Measurements from ENCODE around the gene CRIP3. TPM values are rescaled to one million over a fixed set of nuclear protein-coding genes. Genes with fewer than 3 reads are reported as not detected.

The CRIP3 gene
- total and polyA plus RNA-seq, 2 of the 13 experiments (the other 11 are each of a cell fraction or from before 2014, with no cell fraction given): 6.3 to 9.3 TPM

- TF ChIP-seq SMAD3 (CRISPR knock-in tag; IDR thresholded peaks at IDR 0.05) (peak; percentile 15), NFIB (CRISPR knock-in tag; IDR thresholded peaks at IDR 0.05; ENCODE audit: borderline replicate concordance) (0 out of 2 replicates have a peak, but pooled peaks have one; percentile 59), THAP7 (CRISPR knock-in tag; IDR thresholded peaks at IDR 0.05) (no peak), DNMT1 (CRISPR knock-in tag; IDR thresholded peaks at IDR 0.05) (0 out of 2 replicates have a peak, but pooled peaks have one; percentile 8), YEATS4 (CRISPR knock-in tag; IDR thresholded peaks at IDR 0.05; ENCODE audit: borderline replicate concordance) (0 out of 2 replicates have a peak, but pooled peaks have one; percentile 1), HHEX (CRISPR knock-in tag; IDR thresholded peaks at IDR 0.05) (no peak), ZSCAN30 (CRISPR knock-in tag; IDR thresholded peaks at IDR 0.05) (no peak), ZNF768 (CRISPR knock-in tag; IDR thresholded peaks at IDR 0.05) (peak; percentile 8; the same call in 1 of the 2 replicates), SP5 (CRISPR knock-in tag; IDR thresholded peaks at IDR 0.05; ENCODE audit: borderline replicate concordance, low read depth) (0 out of 2 replicates have a peak, but pooled peaks have one; percentile 31), MTA1 (CRISPR knock-in tag; IDR thresholded peaks at IDR 0.05; ENCODE audit: borderline replicate concordance) (peak; percentile 97), FIP1L1 (IDR thresholded peaks at IDR 0.05; ENCODE audit: borderline replicate concordance, insufficient read depth, low read depth, low read length) (0 out of 2 replicates have a peak, but pooled peaks have one; percentile 21), CBX5 (CRISPR knock-in tag; IDR thresholded peaks at IDR 0.05; ENCODE audit: borderline replicate concordance) (peak; percentile 14; the same call in 1 of the 2 replicates), SRSF4 (IDR thresholded peaks at IDR 0.05; ENCODE audit: low read depth, low read length, poor library complexity, severe bottlenecking) (no peak), ZNF616 (CRISPR knock-in tag; IDR thresholded peaks at IDR 0.05; ENCODE audit: low read depth) (no peak; the same call in 1 of the 2 replicates), SP4 (CRISPR knock-in tag; IDR thresholded peaks at IDR 0.05) (no peak), ZNF260 (CRISPR knock-in tag; IDR thresholded peaks at IDR 0.05; ENCODE audit: borderline replicate concordance, low read depth) (no peak), HNRNPH1 (optimal IDR thresholded peaks at IDR 0.05; ENCODE audit: low read depth, low read length) (peak; percentile 63), RARA (CRISPR knock-in tag; IDR thresholded peaks at IDR 0.05) (peak; percentile 55; the same call in 1 of the 2 replicates), GFI1 (CRISPR knock-in tag; IDR thresholded peaks at IDR 0.05; ENCODE audit: borderline replicate concordance) (0 out of 2 replicates have a peak, but pooled peaks have one; percentile 42)
- TF ChIP-seq, protein P1, sequence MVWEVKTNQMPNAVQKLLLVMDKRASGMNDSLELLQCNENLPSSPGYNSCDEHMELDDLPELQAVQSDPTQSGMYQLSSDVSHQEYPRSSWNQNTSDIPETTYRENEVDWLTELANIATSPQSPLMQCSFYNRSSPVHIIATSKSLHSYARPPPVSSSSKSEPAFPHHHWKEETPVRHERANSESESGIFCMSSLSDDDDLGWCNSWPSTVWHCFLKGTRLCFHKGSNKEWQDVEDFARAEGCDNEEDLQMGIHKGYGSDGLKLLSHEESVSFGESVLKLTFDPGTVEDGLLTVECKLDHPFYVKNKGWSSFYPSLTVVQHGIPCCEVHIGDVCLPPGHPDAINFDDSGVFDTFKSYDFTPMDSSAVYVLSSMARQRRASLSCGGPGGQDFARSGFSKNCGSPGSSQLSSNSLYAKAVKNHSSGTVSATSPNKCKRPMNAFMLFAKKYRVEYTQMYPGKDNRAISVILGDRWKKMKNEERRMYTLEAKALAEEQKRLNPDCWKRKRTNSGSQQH (CRISPR knock-in tag; IDR thresholded peaks at IDR 0.05; ENCODE audit: low read depth): peak; percentile 77
- TF ChIP-seq, protein P2, sequence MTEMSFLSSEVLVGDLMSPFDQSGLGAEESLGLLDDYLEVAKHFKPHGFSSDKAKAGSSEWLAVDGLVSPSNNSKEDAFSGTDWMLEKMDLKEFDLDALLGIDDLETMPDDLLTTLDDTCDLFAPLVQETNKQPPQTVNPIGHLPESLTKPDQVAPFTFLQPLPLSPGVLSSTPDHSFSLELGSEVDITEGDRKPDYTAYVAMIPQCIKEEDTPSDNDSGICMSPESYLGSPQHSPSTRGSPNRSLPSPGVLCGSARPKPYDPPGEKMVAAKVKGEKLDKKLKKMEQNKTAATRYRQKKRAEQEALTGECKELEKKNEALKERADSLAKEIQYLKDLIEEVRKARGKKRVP (CRISPR knock-in tag; IDR thresholded peaks at IDR 0.05): peak in 1 of 2 experiments; percentile 52; a peak in 1 of 4 replicates
- TF ChIP-seq, protein P3, sequence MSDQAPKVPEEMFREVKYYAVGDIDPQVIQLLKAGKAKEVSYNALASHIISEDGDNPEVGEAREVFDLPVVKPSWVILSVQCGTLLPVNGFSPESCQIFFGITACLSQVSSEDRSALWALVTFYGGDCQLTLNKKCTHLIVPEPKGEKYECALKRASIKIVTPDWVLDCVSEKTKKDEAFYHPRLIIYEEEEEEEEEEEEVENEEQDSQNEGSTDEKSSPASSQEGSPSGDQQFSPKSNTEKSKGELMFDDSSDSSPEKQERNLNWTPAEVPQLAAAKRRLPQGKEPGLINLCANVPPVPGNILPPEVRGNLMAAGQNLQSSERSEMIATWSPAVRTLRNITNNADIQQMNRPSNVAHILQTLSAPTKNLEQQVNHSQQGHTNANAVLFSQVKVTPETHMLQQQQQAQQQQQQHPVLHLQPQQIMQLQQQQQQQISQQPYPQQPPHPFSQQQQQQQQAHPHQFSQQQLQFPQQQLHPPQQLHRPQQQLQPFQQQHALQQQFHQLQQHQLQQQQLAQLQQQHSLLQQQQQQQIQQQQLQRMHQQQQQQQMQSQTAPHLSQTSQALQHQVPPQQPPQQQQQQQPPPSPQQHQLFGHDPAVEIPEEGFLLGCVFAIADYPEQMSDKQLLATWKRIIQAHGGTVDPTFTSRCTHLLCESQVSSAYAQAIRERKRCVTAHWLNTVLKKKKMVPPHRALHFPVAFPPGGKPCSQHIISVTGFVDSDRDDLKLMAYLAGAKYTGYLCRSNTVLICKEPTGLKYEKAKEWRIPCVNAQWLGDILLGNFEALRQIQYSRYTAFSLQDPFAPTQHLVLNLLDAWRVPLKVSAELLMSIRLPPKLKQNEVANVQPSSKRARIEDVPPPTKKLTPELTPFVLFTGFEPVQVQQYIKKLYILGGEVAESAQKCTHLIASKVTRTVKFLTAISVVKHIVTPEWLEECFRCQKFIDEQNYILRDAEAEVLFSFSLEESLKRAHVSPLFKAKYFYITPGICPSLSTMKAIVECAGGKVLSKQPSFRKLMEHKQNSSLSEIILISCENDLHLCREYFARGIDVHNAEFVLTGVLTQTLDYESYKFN (CRISPR knock-in tag; conservative IDR thresholded peaks at IDR 0.05): peak; percentile 87
These were observed 30.7 kb downstream of the CRIP3 start (continued) for GRCh38 chr6:43277643-43278523.
